AG08396 (cell line): Measurements from ENCODE around the gene AVL9.

Experiments
- DNase-seq: peaks from one replicate; pipeline ENCODE4 v3.0.0; 2012; ENCODE audit warnings: low spot score, mixed read lengths

Gene AVL9

GRCh38 chr7:32535162-32535702, 39.9 kb downstream of the AVL9 start:
- DNase-seq = no peak

DNA sequence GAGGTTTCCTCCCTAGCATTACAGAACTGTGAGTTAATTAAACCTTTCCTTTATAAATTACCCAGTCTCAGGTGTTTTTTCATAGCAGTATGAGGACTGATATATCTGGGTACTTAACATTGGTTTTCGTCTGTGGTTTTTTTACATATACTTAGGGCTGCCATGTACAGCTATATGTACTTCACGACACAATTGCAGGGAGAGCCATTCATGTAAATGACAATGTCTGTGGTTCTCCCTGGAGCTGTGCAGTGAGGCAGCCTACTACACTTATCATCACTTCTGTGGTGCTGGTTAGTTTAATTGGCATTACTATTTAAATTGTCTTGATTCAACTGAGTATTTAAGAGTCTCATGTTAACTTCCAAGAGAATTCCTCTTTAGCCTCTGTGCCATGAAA, 40.7 kb downstream of the AVL9 start:
- no peak for DNase-seq

DNA sequence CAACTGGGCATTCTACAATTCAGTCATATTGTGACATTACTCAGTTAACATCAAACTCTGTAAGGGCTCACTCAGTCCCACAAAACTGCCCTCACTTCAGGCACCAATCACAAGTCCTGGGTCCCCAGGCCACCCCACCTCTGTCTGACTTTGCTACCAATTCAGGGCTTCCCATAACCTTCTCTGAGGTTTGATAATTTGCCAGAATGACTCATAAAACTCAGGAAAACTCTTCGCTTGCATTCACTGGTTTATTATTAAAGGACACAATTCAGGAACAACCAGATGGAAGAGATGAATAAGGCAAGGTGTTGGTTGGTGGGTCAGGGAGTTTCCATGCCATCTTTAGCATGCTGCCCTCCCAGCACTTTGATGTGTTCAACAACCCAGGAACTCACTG, 41.3 kb downstream of the AVL9 start:
- DNase-seq = peak; percentile 33

DNA sequence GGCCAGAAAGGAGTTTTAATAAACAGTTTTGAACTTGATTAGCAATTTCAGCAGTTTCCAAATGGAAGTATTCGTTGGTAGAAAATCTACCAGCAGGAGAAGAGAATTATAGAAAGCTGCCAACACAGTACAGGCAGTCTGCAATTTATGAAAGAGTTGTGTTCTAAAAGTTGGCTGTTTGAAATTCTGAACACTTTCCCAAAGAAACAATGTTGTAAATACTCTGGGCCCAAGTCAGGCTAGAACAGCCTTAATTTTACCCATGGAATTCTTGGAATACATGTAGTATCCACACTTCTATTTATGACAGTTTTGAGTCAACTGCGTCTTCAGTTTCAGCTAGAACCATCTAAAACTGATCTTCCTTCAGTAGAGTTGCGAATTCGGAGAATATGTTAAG, 42.5 kb downstream of the AVL9 start:
- no peak for DNase-seq

GRCh38 chr7:32539366-32539765, 44.1 kb downstream of the AVL9 start:
- no peak for DNase-seq

DNA sequence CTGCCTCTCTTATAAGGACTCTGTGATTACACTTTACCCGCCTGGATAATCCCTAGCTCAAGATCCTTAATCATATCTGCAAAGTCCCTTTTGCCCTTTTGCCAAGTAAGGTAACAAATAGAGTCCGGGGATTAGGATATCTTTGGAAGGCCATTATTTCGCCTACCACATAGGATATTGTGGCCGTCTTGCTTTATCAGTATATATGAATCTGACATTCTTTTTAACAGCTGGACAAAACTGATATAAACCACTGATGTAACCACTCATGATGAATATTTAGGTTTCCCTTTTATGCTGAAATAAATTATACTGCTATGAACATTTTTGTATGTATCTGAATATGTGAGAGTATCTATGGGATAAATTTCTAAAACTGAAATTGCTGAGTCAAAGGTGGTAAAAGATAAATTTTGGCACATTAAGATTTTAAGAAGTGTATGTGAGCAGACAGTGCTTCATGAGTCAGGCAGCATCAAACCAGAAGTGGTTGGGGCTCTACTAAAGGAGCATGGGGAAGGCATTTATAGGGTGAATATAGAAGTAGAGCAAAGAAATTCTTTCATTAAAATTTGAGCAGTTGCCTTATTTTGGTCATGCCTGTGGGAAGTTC, 44.7 kb downstream of the AVL9 start:
- no peak for DNase-seq

DNA sequence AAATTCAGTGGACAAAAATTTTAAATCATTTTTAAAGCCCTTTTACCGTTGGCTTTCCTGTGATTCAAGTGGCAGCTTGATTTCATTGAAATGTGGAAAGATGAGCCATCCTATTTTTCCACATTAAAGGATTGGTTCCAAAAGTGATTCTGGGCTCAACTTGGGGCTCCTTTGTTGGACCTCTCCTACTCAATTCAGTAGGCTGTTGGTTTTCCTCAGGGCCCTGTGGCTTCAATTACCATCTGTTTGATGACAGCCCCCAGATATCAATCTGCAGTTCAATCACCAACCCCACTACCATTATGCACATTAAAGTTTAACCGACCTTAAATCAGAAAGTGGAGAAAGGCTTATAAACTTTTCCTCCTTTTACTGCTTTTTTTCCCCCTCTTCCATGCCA, 47.3 kb downstream of the AVL9 start:
- DNase-seq = no peak

- no peak for DNase-seq
These were observed 64.2 kb downstream of the AVL9 start for GRCh38 chr7:32559480-32559879.

DNA sequence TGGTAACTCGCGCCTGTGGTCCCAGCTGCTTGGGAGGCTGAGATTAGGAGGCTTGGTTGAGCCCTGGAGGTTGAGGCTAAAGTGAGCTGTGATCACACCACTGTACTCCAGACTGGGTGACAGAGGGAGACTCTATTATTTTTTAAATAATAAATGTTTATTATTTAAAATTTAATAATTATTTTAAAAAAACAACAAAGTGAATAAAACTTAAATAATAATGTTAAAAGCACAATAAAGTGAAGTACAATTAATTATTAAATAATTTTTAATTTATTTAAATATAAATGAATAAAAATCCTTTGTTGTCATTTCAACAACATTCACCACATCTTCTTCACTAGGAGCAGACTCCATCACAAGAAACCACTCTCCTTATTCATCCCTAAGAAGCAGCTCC, 64.8 kb downstream of the AVL9 start:
- no peak for DNase-seq

- DNase-seq = no peak
These were observed 66.3 kb downstream of the AVL9 start for GRCh38 chr7:32561613-32562012.

GRCh38 chr7:32564542-32564941, 69.3 kb downstream of the AVL9 start:
- DNase-seq = peak; percentile 12

- DNase-seq = no peak
These were observed 74.3 kb downstream of the AVL9 start for GRCh38 chr7:32569388-32570289.

- no peak for DNase-seq
These were observed 77.9 kb downstream of the AVL9 start for GRCh38 chr7:32573110-32573687.

DNA sequence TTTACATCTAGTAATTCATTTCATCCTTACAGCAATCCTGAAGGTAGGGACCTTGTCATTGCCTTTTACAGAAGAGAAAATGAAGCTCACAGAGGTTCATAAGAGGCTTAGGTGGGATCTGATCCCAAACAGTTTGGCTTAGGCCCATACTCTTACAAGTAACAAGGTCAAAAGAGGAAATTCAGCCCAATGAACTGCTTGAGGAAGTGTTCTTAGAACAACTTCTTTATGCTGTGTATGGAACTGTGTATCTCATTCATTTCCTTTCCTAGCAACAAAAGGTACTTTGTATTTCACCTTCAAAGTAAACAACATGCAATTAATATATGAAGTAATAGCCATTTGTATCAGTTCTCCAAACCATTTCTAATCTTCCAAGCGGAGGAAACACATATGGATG, 79.3 kb downstream of the AVL9 start:
- no peak for DNase-seq

- no peak for DNase-seq
These were observed 82.1 kb downstream of the AVL9 start for GRCh38 chr7:32577421-32577820.

- no peak for DNase-seq
These were observed 84.5 kb downstream of the AVL9 start for GRCh38 chr7:32579776-32580175.

DNA sequence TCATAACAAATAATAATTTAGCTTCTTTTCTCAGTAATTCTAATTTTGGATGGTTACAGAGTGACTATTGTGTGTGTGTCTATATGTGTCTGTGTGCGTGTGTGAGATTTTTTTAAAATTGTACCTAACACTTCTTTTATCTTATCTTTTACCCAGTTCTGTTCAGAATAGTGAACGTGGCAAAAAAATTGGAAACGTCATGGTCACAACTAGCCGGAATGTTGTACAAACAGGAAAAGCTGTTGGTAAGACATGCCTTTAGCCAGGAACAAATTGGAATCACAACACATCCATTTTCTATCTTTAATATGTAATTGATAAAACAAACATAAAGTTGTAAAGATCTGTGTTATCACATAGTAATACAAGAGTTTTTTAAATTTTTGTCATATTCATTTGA, 85.4 kb downstream of the AVL9 start:
- DNase-seq = no peak

GRCh38 chr7:32582036-32582435, 86.7 kb downstream of the AVL9 start:
- no peak for DNase-seq

DNA sequence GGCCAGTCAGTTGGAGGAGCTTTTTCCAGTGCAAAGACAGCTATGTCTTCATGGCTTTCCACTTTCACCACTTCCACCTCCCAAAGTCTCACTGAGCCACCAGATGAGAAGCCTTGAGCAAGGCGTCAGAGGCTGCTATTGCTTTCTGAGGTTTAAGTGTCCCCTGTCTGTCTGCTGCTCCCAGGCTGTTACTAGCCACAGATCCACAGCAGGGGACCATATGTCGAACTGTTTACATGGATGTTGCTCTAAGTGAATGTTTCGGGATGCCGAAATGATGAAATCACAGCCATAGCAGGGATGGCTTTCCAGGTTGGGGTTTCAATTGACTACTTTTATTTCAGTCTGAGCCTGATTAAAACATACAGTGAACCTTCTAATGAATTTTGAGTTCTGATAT, 88.5 kb downstream of the AVL9 start:
- DNase-seq = peak; percentile 52

DNA sequence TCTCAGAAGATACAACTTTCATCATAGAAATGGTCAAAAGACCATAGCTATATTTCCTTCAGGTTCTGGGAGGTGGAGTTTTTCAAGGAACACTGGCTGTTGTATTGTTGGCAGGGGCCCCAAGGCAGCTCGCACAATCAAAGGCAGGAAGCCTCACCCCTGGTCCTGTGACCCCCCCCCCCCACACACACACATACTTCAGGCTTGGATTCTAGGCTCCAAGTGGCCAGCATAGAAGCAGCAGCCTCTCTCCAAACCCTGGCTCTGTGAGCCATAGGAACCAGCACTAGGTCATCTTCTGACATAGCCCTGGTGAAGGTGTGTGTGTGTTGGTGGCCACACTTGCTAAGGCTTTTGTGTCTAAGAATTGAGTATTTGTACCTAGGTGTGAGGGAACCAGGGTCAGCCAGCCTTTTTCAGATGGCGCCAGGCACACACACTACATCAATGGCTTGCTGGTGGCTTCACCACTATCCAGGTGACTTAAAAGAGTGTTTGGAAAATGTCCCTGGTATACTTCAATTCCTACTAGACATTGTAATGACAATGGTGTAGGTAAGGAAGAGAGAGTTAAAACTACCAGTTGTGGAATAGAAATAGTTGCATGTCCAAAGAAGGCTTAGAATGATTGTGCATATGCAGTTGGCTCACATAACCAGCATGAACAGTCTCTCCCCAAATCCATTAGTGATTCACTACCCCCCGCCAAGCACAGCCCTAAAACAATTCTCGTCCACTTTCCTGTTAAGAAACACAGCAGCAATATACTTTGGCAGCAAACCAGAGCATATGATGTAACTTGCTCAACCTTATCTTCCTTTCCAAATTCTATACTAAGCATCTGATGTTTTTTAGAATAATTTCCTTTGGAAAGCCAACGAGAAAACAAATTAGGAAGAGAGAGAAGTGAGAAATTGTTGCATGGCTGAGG, 91.3 kb downstream of the AVL9 start:
- peak; percentile 30 for DNase-seq

DNA sequence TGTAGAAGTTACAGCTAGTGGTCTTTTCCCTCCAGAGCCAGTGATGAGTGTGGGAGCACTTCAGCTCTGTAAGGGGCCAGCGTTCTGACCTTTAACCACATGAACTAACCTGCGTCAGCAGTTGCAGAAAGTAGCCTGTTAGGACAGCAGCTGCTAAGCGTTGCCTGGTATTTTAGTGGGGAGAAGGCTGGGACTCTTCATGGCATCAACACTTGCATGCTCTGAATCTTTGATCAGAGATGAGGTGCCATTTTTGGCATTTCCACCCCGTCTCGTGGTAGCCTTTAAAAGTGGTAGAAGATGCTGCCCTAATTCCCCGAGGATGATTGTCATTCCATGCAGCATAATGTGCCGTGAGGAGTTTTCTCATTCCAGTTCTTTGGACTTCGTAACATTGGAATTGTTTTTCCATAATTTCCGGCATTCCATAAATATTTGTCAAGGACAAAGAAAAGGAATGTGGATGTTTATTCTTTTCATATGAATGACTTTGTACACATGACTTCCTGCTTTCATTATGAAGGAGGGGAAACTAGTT, 92.2 kb downstream of the AVL9 start:
- DNase-seq = peak; percentile 48

DNA sequence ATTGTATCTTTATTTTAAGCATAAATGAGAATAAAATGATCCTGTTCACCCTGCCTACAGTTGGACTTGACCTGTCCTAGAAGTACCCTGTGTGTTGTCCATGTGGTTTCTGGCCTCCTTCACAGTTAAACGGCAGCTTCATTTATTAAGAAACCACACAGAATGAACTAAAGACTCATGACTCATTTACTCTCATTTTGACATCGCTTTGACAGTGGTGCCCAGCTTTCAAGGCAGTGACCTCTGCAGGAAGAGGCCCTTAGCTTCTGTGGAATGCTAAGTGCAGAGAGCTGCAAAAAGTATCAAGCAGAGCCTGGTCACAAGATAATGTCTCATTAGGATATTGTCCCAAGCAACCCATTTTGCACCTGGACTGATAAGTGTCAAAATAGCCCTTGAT, 93.4 kb downstream of the AVL9 start:
- peak; percentile 60 for DNase-seq
